HL-60/S4 (cell line): ENCODE measurements around the gene C2orf81.

Experiments
- in situ Hi-C: fragments of 300-500 bp; cut with MboI; formaldehyde crosslinking; loops from 2 replicates; pipeline ENCODE4 v1.14.3; 2022; ENCODE audit warnings: low sequenced_read_pairs

Gene C2orf81

DNA sequence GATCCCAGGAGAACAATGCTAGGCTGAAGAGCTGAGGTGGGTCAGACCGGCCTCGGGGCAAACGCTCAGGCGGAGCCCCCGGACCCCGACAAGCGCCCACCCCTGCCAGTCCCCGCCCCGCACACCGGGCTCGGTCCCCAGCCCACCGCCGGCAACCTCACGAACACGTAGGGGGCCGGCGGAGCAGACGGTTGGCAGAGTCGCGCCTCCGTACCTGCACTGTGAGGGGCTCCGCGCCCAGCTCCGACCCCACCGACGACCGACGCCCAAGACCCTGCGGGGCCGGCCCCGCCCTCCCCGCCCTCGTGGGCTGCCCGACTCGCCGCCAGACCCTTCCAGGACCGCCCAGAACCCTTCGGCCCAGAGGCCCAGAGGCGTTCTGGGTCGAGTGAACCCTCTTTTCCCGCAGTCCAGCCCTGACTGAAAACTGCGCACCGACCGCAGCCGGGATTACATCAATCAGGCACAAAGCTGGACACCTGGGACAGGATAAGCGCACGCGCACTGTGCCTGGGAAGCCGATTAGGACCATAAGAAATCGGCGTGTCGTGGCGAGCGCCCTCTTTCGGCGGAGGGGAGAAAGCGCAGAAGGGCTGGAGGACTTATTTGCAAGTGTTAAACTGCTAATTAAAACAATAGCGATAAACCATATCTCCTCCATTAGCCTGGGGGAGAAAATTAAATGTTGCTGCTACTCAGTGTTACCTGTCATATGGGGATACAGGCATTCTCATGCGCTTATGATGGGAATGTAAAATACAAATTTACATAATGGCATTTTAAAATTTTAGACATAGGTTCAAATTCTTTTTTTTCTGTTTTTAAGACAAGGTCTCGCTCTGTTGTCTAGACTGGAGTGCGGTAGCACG is 29.6 kb downstream of the C2orf81 start:
- in situ Hi-C loops = no loop called here

DNA sequence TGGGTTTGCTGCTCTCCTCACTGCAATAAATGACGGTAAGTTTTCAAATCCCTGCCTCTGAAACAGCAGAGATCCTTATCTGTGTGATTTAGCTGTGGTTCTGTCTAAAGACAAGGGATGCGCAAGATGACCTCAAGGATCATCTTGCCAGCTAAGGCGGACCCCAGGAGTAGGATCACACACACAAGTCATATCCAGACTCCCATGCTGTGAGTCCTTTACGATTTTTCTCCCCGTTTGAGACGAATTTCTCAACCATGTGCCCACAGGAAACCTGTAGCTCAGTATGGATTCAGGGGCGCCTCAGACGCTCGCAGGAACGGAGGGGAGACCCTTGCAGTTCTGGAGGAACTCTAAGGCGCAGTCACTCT is 30.2 kb downstream of the C2orf81 start:
- in situ Hi-C loops = no loop called here

DNA sequence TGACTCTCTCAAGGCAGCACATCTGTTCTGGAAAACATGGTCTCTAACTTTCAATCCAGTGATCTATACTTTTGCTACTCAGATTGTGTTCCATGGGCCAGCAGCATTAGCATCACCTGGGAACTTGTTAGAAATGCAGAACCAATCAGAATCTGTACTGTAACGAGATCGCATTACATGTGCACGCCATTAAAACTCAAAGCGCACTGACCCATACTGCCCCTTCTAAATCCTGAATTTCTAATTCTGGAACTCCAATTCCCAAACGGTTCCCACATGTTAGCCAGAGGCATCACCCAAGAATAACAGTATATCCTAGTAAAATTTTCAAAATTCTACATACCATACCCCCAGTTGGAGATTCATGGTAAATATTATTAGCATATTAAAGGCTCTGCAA is 30.8 kb downstream of the C2orf81 start:
- in situ Hi-C loops = no loop called here

DNA sequence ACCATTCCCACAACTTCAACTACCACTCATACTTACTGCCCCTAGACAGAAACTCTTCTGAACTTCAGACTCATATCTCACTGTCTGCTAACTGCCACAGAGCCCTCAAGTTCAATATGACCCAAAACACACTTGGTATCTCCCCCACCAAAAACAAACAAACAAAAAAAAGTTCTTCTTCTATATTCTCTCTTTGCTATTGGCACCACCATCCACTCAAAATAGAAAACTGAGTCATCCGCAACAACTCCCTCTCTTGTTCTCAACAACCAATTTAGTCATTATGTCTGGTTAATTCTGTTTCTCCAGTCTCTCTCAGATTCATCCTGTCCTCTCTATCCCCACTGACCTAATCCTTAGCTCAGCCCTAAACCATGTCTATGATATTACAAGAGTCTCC is 34.1 kb downstream of the C2orf81 start:
- in situ Hi-C loops = no loop called here

DNA sequence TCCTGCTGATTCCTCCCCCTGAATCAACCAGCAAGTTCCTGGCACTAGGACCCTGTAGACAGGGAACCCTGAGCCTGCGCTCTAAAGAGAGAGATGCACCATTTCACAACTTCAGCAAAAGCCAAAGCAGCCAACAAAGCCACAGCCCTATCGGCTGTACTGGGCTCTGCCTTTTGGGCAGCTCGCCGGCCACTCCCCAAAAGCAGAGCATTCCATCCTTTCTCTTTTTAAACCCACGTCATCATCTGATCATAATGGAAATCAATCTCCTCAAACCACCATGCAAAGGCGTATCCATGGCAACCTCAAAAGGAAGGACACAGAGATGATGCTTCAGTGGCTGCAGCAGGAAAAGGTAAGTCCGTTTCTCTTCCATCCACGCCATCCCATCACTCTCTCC is 36.0 kb downstream of the C2orf81 start:
- in situ Hi-C loops = no loop called here

DNA sequence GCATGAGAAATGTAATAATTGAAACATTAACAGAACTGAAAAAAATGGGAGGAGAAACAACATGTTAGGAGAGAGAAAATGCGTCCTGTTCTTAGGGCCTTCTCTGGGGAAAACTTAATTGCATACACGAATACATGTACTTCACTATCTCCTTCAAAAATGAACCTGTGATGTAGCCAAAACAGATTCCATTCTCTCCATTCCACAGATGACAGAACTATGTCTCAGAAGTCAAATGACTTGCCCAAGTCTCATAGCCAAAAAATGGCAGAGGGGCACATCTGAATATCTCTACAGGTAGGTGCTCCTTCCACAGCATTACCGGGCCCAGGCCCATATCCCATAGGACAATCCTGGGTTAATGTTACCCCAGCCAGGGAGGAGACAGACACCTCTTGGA is 37.4 kb downstream of the C2orf81 start:
- in situ Hi-C loops = no loop called here

DNA sequence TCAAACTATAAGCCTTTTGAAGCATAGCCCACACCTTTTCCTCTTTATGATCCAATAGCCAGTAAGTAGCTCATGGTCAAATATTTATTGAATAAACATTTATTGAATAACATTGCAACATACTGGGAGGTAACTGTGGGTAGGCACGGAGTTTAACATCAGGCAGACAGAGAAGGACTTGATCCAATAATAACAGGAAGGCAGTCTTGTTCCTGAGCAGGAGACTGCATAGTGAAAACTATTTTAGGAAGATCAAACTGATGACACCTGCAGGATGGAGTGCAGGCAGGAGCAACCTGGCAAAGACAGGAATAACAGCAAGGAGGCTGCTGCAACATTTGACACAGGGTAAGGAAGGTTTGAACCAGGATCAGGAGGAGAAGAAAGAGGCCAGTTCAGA is 38.2 kb downstream of the C2orf81 start:
- in situ Hi-C loops = no loop called here

DNA sequence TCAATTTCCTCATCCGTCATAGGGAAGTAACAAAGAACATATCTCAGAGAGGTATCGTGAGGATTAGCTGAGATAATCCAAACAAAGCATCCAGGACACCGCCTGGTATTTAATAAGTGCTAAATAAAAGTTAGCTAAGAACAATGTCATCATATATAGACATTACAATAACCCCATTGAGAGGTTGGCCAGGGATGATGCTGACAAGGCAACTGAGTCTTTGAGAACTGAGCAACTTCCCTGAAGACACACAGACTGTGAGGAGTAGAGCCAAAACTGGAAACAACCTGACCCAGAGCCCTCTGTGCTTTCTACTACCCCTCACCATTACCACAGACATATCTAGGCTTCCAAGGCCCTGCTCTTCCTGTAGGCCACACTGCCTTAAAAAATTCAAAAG is 39.7 kb downstream of the C2orf81 start:
- in situ Hi-C loops = no loop called here

DNA sequence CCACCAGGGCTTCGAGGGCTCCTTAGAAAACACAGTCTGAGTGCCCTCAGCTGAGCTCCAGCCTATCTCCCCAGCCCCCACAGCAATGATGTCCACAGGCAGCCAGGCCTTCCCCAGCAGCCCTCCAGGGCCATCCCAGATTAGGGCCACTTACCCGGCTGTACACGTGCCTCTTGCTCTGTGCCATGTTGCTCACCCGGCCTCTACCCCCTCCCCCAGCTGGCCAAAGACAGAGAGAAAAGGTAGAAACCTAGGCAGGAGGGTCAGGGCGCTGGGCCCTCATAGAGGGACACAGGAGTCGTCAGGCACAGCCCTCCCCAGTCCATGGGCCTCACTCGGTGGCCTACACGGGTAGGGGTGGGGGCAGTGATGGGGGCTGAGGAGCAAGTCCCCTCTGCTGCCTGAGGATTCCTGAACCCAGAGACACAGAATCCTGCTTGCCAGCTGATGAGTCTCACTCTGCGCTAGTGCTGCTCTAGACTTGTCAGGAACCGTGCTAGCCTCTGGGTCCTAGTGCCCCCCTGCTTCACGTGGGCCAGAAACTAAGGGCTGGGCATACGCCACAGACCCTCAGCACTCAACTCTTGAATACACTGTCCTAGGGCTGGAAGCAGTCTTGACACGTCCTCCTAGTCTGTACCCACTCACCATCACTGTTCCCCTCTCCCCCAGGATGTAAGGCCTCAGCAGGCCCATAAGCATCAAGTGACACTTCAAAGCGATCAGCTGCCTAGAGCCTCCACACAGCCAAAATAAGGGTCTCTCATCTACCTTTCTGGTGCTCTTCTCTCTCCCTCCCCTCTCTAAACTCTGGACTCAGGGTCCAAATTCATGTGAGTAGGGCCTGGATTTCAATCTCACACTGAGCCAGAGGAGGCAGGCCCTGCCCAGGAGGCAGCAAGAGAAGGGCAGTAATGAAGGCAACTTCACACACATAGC is 41.3 kb downstream of the C2orf81 start, which contains the start of gene DCTN1:
Gene DCTN1, minus strand, starts transcription at position 461 of the 939 bp plus-strand sequence. Its CDS starts 274 bp downstream, at position 187.
- in situ Hi-C loops = no loop called here

DNA sequence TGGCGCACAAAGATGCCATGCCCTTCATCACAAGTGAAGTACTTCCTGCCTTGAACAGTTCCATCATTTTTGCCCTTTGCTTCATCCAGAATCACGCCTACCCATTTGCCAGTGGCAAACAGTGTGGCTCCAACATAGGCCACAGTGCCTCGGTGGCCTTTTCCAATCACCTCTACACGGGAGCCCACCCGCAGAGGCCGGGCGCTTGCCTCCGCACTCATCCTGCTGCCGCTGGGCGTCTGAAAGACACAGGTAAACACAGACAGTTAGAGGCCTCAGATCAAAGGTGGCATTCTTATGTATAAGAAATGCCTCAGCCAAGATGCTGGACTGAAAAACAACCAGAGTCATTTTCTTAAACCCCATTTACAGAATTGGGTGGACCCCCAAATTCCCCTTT is 43.4 kb downstream of the C2orf81 start:
- in situ Hi-C loops = no loop called here

DNA sequence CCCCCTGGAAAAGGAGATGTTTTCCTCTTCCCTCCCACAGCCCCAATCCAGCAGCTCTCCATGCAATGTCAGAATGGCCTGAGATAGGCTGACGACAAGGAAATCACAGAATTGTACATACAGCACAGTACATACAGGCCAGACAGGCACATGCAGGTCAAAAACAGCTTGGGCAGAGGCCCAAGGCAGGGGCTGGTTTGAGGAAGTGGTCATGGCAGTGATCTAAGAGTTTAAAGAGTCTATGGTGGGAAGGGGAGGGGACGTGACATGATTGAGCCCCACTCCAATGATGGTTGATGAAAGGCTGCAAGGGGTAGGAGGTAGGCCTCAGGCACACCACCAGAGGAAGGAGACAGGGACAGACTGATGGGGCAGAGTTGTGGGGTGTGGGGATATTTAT is 45.6 kb downstream of the C2orf81 start:
- in situ Hi-C loops = no loop called here

DNA sequence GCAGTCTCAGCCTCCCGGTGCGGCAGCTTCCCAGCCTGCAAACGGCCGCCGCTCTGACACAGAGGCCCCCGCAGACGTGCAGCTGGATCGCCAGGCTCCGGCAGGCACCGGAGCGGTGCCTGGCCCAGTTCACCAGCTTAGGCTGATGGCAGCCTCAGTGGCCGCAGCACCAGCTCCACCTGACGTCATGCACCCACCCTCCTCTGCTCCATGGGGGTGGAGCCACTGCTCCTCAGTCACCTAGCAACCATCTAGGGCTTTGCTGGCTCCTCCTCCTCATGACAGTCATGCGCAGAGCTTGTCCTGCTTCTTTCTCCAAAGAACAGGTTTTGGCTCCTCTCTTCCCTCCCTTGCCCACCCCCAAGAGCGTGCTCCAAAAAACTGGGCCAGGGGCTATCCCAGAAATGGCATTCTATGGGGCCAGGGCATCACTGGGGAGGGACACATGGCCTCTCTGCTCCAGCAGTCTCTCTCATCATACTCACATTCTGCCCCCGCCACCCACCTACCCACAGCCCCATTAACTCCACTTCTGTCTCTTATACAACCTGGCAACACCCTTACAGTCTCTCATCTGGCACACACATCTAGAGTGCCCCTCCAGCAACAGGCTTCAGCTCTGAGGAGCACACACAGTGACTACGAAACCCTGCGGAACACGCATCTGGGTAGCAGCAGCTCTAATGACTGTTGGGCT is 46.8 kb downstream of the C2orf81 start:
- in situ Hi-C loops = no loop called here

DNA sequence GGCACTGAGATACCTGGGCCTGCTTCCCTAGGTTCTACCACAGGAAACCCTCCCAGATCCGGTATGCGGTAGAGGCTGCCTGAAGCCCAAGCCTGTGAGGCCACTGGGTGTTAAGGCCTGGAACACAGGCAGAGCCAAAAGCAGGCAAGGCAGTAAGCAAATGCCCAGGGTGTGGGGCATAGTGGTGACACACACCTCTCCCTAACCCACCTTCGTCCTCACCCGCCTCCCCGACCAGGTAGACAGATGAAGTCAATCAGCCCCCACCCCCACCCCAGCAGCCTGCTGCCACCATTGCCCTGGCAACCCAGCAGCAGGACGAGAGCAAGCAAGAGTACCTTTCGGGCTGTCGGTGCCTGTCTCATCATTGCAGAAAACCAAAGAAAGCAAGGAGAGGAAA is 47.4 kb downstream of the C2orf81 start:
- in situ Hi-C loops = no loop called here

DNA sequence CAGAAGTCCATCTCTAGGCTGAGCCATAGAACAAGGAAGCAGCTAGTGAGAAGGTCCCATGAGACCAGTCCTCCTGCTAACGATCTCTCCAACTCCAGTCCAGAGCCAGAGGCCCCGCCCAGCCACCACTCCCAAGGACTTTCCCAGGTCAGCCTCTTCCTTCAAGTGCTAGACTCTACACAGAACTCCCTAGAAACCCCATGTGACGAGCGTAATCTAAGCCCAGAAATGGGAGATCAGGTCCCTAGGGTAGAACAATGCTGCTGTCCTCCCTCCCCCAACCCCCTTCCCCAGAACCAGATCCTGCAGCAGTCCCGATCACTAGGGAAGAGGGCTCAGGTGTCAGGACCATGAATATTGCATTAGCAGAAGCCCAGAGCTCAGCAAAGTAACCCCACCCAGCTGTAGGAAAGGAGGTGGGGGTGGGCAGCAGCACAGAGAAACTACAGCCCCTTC is 48.2 kb downstream of the C2orf81 start:
- in situ Hi-C loops = no loop called here

DNA sequence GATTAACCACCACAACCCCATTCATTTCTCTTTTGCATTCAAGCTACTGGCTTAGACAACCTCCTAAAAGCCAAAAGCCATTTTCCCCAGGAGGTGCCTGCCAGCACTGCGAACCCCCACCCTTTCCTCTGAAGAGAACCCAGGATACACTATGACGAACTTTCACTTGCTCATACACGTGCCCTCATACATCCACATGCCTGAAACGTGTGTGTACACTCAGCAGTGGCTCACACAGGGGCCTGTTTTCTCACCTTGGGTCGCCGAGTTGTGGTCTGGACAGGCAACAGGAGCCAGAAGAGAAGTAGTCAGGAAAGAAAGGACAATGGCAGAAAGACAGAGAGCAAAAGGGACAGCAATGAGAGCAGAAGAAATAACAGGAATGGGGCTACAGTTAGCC is 48.7 kb downstream of the C2orf81 start:
- in situ Hi-C loops = no loop called here

DNA sequence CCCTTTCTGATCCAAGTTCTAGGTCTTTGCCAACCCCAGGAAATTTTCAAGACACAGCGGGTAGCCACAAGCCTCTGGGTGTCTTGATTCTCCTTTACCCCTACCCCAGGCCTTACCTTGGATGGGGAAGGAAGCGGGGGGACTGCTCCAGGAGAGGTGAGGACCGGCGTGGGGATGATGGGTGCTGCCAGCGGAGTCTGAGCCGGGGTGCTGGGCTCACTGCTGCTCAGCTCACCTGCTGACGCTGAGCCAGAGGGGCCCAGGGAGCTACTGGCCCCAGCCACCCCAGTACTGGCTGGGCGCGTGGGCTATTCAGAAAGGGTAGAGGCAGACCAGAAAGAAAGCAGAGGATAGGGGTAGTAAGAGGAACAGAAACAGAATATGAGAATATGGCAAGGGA is 50.0 kb downstream of the C2orf81 start:
- in situ Hi-C loops = no loop called here

DNA sequence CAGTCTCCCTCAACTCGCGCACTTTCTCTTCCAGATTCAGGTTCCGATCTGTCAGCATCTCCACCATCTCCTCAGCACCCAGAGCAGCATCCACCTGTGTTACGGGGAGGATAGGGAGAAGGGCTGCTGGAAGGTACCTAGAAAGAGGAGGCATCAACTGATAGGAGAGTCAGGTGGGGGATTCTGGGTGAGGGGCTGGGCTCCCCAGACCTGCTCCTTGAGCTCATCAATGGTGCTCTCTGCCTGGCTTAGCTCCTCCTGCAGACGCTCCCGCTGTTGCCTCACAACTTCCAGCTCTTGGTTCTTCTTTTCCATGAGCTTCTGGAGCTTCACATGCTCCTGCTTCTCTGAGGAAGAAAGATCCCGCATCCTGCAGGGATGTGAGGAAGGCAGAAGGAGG is 51.4 kb downstream of the C2orf81 start:
- in situ Hi-C loops = no loop called here

DNA sequence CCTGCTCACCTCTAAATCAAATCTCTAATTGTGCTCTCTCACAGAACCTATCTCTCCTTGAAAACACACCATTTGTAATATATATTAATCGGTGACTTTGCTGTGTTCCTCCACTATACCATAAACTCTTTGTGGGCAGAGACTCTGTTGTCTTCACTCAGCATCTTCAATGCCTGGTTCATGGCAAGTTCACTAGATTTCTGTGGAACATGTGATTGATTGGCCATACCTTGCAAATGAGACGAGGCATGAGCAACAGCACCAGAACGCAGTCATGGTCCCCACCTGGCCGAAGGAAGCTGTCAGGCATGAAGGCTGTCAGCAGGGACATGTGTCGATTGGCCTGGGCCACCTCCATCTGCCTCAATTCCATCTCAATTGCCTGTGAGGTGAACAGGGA is 52.9 kb downstream of the C2orf81 start:
- in situ Hi-C loops = no loop called here

DNA sequence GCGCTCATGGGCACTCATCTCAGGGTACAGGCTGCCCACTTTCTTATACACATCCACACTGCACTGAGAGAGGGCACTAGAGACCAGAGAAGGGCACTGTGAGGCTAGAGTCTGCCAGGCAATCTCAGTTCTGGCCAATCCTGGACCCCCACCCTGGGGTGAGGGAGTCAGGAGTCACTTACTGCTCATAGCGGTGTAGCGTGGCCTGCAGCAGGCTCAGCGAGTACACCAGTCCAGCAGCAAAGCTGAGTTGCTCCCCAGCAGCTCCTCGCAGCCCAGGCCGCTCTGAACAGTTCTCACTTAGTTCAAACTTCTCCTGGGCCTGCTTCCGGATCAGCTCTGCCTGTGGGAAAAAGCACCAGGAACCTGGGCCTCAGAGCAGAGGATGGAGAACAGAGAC is 53.6 kb downstream of the C2orf81 start:
- in situ Hi-C loops = no loop called here

DNA sequence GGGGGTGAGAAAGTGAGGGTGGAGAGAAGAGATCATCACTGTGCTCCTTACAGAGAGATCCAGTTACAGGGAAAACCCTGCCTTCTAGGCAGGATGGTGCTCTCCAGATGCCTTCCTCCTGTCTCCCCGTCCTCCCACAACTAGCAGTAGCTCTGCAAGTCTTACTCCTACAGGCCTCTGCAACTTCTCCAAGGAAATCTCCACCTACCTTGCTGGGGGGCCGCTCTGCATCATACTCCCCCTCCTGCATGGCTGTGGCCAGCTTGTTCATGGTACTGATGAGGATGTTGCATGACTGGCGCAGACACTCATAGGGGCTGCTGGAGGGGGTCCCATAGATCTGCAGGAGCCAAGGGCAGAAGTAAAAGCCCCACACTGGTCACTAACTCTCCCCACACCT is 55.4 kb downstream of the C2orf81 start:
- in situ Hi-C loops = no loop called here
